Large intestine (tissue), 3 donors: ENCODE measurements around the gene CDX2. TPM values are rescaled to one million over a fixed set of nuclear protein-coding genes. Genes with fewer than 3 reads are reported as not detected.

Experiments used
- DNase-seq, 2 donors: peaks; one replicate each; pipeline versions ENCODE4 v3.0.0 to v3.0.0-alpha.2; 2013
- H3K27ac ChIP-seq: one replicate; pipeline ENCODE4 v1.5.1; 2013; ENCODE audit warnings: low read length
- H3K27me3 ChIP-seq: 2 replicates; pipeline ENCODE4 v1.6.1; 2013; ENCODE audit warnings: low read length; ENCODE audit not compliant: control insufficient read depth, insufficient read depth
- H3K36me3 ChIP-seq: 2 replicates; pipeline ENCODE4 v1.6.1; 2013; ENCODE audit warnings: low read length; ENCODE audit not compliant: control insufficient read depth, insufficient read depth
- H3K4me1 ChIP-seq: one replicate; pipeline ENCODE4 v1.6.1; 2013; ENCODE audit warnings: low read length; ENCODE audit not compliant: control insufficient read depth, insufficient read depth
- H3K4me3 ChIP-seq: one replicate; pipeline ENCODE4 v1.5.1; 2013; ENCODE audit warnings: low read length
- H3K9me3 ChIP-seq: one replicate; pipeline ENCODE4 v1.6.1; 2013; ENCODE audit warnings: mild to moderate bottlenecking, low read depth, low read length, moderate library complexity; ENCODE audit not compliant: control insufficient read depth
- WGBS: methylation state at CpG from one replicate; pipeline ENCODE4 v1.1.5; 2013; ENCODE audit warnings: low lambda C conversion rate; ENCODE audit not compliant: insufficient coverage; 5-methylcytosine and 5-hydroxymethylcytosine counted together
- polyA plus RNA-seq: library from polyadenylated mRNA; unstranded; fragments of 120-200 nt; gene quantifications from one replicate; pipeline ENCODE4 v1.2.1, GENCODE V29; 2013

The CDX2 gene
- polyA plus RNA-seq, 1 donor, result 132 TPM

GRCh38 chr13:27979765-27980279 is 10.7 kb upstream of the CDX2 start:
- Histone ChIP-seq H3K4me3 (peak overlapping the region; percentile 89), H3K9me3 (no peaks in the 10 kb centered on the region), H3K27ac (peak overlapping the region; percentile 98), H3K27me3 (peaks cover 58% of the 10 kb centered on the region), H3K4me1 (peaks cover 8% of the 10 kb centered on the region), H3K36me3 (no peaks in the 10 kb centered on the region)
- no peak for DNase-seq
- no CpG with 5 or more reads among the region's 15 CpGs for WGBS

- DNase-seq, result peak in 1 of 2 donors; percentile 66
- H3K27ac ChIP-seq, result peak overlapping the region; percentile 98
- peaks cover 58% of the 10 kb centered on the region for H3K27me3 ChIP-seq
- no peaks in the 10 kb centered on the region for H3K9me3 ChIP-seq
- H3K36me3 ChIP-seq, result no peaks in the 10 kb centered on the region
- peak overlapping the region; percentile 89 for H3K4me3 ChIP-seq
- peaks cover 14% of the 10 kb centered on the region for H3K4me1 ChIP-seq
- WGBS, result 0% methylated on average over 1 of the region's 15 CpGs
Observed at GRCh38 chr13:27979001-27979643, 10.0 kb upstream of the CDX2 start.

GRCh38 chr13:27978301-27978968 is 9.3 kb upstream of the CDX2 start:
- no peaks in the 10 kb centered on the region for H3K36me3 ChIP-seq
- WGBS, result no CpG with 5 or more reads among the region's 65 CpGs
- peaks cover 17% of the 10 kb centered on the region for H3K4me1 ChIP-seq
- no peaks in the 10 kb centered on the region for H3K9me3 ChIP-seq
- peaks cover 58% of the 10 kb centered on the region for H3K27me3 ChIP-seq
- peak overlapping the region; percentile 89 for H3K4me3 ChIP-seq
- peak overlapping the region; percentile 98 for H3K27ac ChIP-seq
- peak; percentile 94 to 98 for DNase-seq

- no peaks in the 10 kb centered on the region for H3K36me3 ChIP-seq
- H3K4me3 ChIP-seq, result peak overlapping the region; percentile 89
- DNase-seq, result peak in 1 of 2 donors; percentile 42
- 0% methylated on average over 4 of the region's 80 CpGs for WGBS
- H3K9me3 ChIP-seq, result no peaks in the 10 kb centered on the region
- H3K27me3 ChIP-seq, result peaks cover 58% of the 10 kb centered on the region
- H3K27ac ChIP-seq, result peak overlapping the region; percentile 98
- H3K4me1 ChIP-seq, result peaks cover 24% of the 10 kb centered on the region
Observed at GRCh38 chr13:27977476-27978300, 8.6 kb upstream of the CDX2 start.

GRCh38 chr13:27976362-27977091 is 7.4 kb upstream of the CDX2 start:
- Histone ChIP-seq H3K4me1 (peaks cover 31% of the 10 kb centered on the region), H3K27ac (peak overlapping the region; percentile 98), H3K36me3 (no peaks in the 10 kb centered on the region), H3K4me3 (peak overlapping the region; percentile 89), H3K9me3 (no peaks in the 10 kb centered on the region), H3K27me3 (peaks cover 60% of the 10 kb centered on the region)
- WGBS, result no CpG with 5 or more reads among the region's 12 CpGs
- peak in 1 of 2 donors; percentile 62 for DNase-seq

- H3K27ac ChIP-seq, result peak overlapping the region; percentile 98
- H3K4me3 ChIP-seq, result peak overlapping the region; percentile 89
- peaks cover 37% of the 10 kb centered on the region for H3K4me1 ChIP-seq
- peaks cover 62% of the 10 kb centered on the region for H3K27me3 ChIP-seq
- WGBS, result 0% methylated on average over 3 of the region's 51 CpGs
- H3K9me3 ChIP-seq, result no peaks in the 10 kb centered on the region
- DNase-seq, result peak in 1 of 2 donors; percentile 82
- no peaks in the 10 kb centered on the region for H3K36me3 ChIP-seq
Observed at GRCh38 chr13:27975564-27976361, 6.6 kb upstream of the CDX2 start.

- no CpG with 5 or more reads among the region's 7 CpGs for WGBS
Observed at GRCh38 chr13:27973961-27974662, 5.0 kb upstream of the CDX2 start.

GRCh38 chr13:27973291-27973690 is 4.2 kb upstream of the CDX2 start:
- peaks cover 37% of the 10 kb centered on the region for H3K4me1 ChIP-seq
- no peak overlapping the region for H3K4me3 ChIP-seq
- WGBS, result no CpG with 5 or more reads among the region's 5 CpGs
- peak overlapping the region; percentile 98 for H3K27ac ChIP-seq
- no peaks in the 10 kb centered on the region for H3K36me3 ChIP-seq
- peak in 1 of 2 donors; percentile 37 for DNase-seq
- no peaks in the 10 kb centered on the region for H3K9me3 ChIP-seq
- peaks cover 58% of the 10 kb centered on the region for H3K27me3 ChIP-seq

More at GRCh38 chr13:27973961-27974662, 5.0 kb upstream of the CDX2 start:
- H3K27ac ChIP-seq, result peak overlapping the region; percentile 98
- H3K27me3 ChIP-seq, result peaks cover 58% of the 10 kb centered on the region
- H3K4me3 ChIP-seq, result no peak overlapping the region
- H3K4me1 ChIP-seq, result peaks cover 37% of the 10 kb centered on the region
- DNase-seq, result peak in 1 of 2 donors; percentile 82
- H3K36me3 ChIP-seq, result no peaks in the 10 kb centered on the region
- no peaks in the 10 kb centered on the region for H3K9me3 ChIP-seq

GRCh38 chr13:27972478-27972820 is 3.3 kb upstream of the CDX2 start:
- peaks cover 3% of the 10 kb centered on the region for H3K36me3 ChIP-seq
- H3K9me3 ChIP-seq, result no peaks in the 10 kb centered on the region
- DNase-seq, result peak; percentile 64 to 92
- peaks cover 63% of the 10 kb centered on the region for H3K27me3 ChIP-seq
- WGBS, result no CpG with 5 or more reads among the region's 2 CpGs
- peaks cover 37% of the 10 kb centered on the region for H3K4me1 ChIP-seq
- no peak overlapping the region for H3K4me3 ChIP-seq
- H3K27ac ChIP-seq, result peak overlapping the region; percentile 98
